Colonic mucosa (tissue), 4 donors: ENCODE data around the gene IFRD2. TPM values are rescaled to one million over a fixed set of nuclear protein-coding genes. Genes with fewer than 3 reads are reported as not detected.
"Not testable (repeated sequence)": the region's sequence is repeated elsewhere in the genome, so short reads cannot be mapped to it uniquely, and the experiment has no call there.

ENCODE experiments used
- DNase-seq: peaks from one replicate; pipeline ENCODE4 v3.0.0-alpha.2; 2020
- H3K27ac ChIP-seq: fragments of 200-600 bp; one replicate; pipeline ENCODE4 v1.8.0; 2021
- H3K27me3 ChIP-seq: fragments of 200-600 bp; one replicate; pipeline ENCODE4 v1.8.0; 2021
- H3K36me3 ChIP-seq: fragments of 200-600 bp; one replicate; pipeline ENCODE4 v1.8.0; 2021
- H3K4me1 ChIP-seq: fragments of 200-600 bp; one replicate; pipeline ENCODE4 v1.8.0; 2021; ENCODE audit warnings: mild to moderate bottlenecking
- H3K4me3 ChIP-seq: fragments of 200-600 bp; one replicate; pipeline ENCODE4 v1.8.0; 2021
- H3K9ac ChIP-seq, 2 donors: one replicate each; pipeline ENCODE4 v1.7.0; 2013; ENCODE audit warnings: control low read depth in 2 of 2, low read depth in 2 of 2, low read length in 2 of 2
- H3K9me3 ChIP-seq: fragments of 200-600 bp; one replicate; pipeline ENCODE4 v1.8.0; 2021
- CTCF ChIP-seq: fragments of 200-600 bp; IDR thresholded peaks from one replicate; pipeline ENCODE4 v1.8.0; 2022; ENCODE audit warnings: antibody characterized with exemption, mild to moderate bottlenecking
- intact Hi-C: fragments of 100-400 bp; cut with DNase I; formaldehyde crosslinking; loops from one replicate; pipeline ENCODE4 v1.14.1; 2022
- total RNA-seq, 2 donors: library from RNA; stranded (reverse); fragmentation: NEBNext Ultra II Directional in 1 of 2; extraction: Animal tissue kit (Norgen Biotek cat#: 25700) in 1 of 2; gene quantifications; one replicate each; pipeline ENCODE4 v1.2.1, GENCODE V29; 2021
- donor health status: healthy.
- donor health status: DM: no; HTN: no; CAD: no.
- donor health status: DM: no; HTN: no; CAD: no.

The IFRD2 gene
- total RNA-seq, 2 donors from 2014 or later: 52.8 to 129 TPM

DNA sequence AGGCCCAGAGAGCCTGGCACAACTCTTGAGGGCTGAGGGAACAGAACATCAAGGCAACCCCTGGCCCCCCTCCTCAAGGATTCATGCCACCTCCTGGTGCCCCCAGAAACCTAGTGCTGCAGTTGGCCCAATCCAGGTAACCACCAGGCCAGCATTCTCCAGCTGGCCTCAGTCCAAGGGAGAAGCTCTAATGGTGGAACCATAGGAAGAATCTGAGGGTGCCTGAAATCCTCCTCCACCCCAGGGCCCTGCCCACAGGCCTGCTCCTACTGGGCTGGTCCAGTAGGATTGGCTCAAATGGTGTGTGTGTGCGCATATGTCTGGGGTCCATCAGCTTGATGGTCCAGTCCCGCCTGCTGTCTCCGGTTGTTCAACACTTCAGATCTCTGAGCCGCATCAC is 22.6 kb upstream of the IFRD2 start:
- Histone ChIP-seq H3K36me3 (no peaks in the 10 kb centered on the region), H3K27ac (no peak overlapping the region), H3K9ac (no peak overlapping the region), H3K4me3 (no peak overlapping the region), H3K27me3 (no peaks in the 10 kb centered on the region), H3K9me3 (no peaks in the 10 kb centered on the region), H3K4me1 (peaks cover 28% of the 10 kb centered on the region)
- no peak for DNase-seq
- intact Hi-C loops: no loop called here
- no peak for TF ChIP-seq CTCF

- Histone ChIP-seq H3K9me3 (no peaks in the 10 kb centered on the region), H3K9ac (no peak overlapping the region), H3K4me3 (no peak overlapping the region), H3K27ac (no peak overlapping the region), H3K36me3 (no peaks in the 10 kb centered on the region), H3K4me1 (peaks cover 28% of the 10 kb centered on the region), H3K27me3 (no peaks in the 10 kb centered on the region)
- no peak for TF ChIP-seq CTCF
- DNase-seq: no peak
- intact Hi-C loops: no loop called here
Observed at GRCh38 chr3:50314342-50314741, 22.1 kb upstream of the IFRD2 start.

- H3K36me3 ChIP-seq, intact Hi-C loops, H3K9ac ChIP-seq, H3K4me1 ChIP-seq, H3K27me3 ChIP-seq, H3K27ac ChIP-seq, DNase-seq, H3K4me3 ChIP-seq, H3K9me3 ChIP-seq: not testable (repeated sequence)
Observed at GRCh38 chr3:50312041-50312440, 19.8 kb upstream of the IFRD2 start.

DNA sequence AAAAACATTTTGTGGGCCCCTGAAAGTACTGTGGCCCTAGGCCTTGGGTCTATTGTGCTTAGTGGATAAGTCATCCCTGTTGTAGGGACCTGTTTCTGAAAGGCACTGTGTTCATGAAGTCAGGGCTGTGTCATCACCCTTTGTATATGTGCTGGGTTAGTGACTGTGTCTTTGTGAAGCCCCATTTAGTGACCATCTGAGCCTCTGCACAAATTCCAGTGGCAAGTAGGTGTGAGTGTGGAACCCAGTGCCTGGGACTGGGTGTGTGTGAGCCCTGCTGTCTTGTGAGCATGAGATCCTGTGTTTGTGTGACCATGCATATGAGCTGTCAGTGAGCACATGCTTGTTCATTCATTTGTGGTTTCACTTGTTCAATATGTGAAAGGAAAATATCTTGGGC is 12.4 kb upstream of the IFRD2 start:
- no peak overlapping the region for H3K9ac ChIP-seq
- H3K27ac ChIP-seq: no peak overlapping the region
- intact Hi-C loops: no loop called here
- DNase-seq: no peak
- no peak for TF ChIP-seq CTCF
- H3K36me3 ChIP-seq: no peaks in the 10 kb centered on the region
- H3K9me3 ChIP-seq: no peaks in the 10 kb centered on the region
- no peak overlapping the region for H3K4me3 ChIP-seq
- no peaks in the 10 kb centered on the region for H3K27me3 ChIP-seq
- H3K4me1 ChIP-seq: peaks cover 8% of the 10 kb centered on the region

GRCh38 chr3:50303013-50303815 is 11.0 kb upstream of the IFRD2 start, which contains the start of gene HYAL1:
Gene HYAL1, minus strand, starts transcription at chr3:50303574. Its CDS starts 618 bp downstream, at chr3:50302956.
- Histone ChIP-seq H3K36me3 (no peaks in the 10 kb centered on the region), H3K9ac (peak within 1 kb of the TSS; percentile 34 to 52), H3K27ac (peak within 1 kb of the TSS; percentile 47), H3K27me3 (no peaks in the 10 kb centered on the region), H3K4me3 (peak within 1 kb of the TSS; percentile 4), H3K4me1 (peaks cover 13% of the 10 kb centered on the region), H3K9me3 (no peaks in the 10 kb centered on the region)
- no peak for TF ChIP-seq CTCF
- intact Hi-C loops: no loop called here
- peak; percentile 77 for DNase-seq
